Measurements from ENCODE around the gene YES1.

The YES1 gene

GRCh38 chr18:834082-834720 is 22.2 kb upstream of the YES1 start:
- no peak for DNase-seq (ENCODE audit: insufficient read length, low spot score)
- FAIRE-seq, result no peak
- no peak for TF ChIP-seq CTCF (IDR thresholded peaks at IDR 0.05; ENCODE audit: insufficient read depth, missing control alignments)

GRCh38 chr18:833197-833596 is 21.2 kb upstream of the YES1 start:
- DNase-seq (ENCODE audit: insufficient read length, low spot score) (no peak), FAIRE-seq (no peak)
- no peak for TF ChIP-seq CTCF (IDR thresholded peaks at IDR 0.05; ENCODE audit: insufficient read depth, missing control alignments)

GRCh38 chr18:832085-832681 is 20.1 kb upstream of the YES1 start:
- FAIRE-seq (no peak), DNase-seq (ENCODE audit: insufficient read length, low spot score) (no peak)
- no peak for TF ChIP-seq CTCF (IDR thresholded peaks at IDR 0.05; ENCODE audit: insufficient read depth, missing control alignments)

GRCh38 chr18:830315-830901 is 18.4 kb upstream of the YES1 start:
- DNase-seq (ENCODE audit: insufficient read length, low spot score) (no peak), FAIRE-seq (peak; percentile 48)
- TF ChIP-seq CTCF (IDR thresholded peaks at IDR 0.05; ENCODE audit: insufficient read depth, missing control alignments), result no peak

GRCh38 chr18:829432-829831 is 17.4 kb upstream of the YES1 start:
- DNase-seq (ENCODE audit: insufficient read length, low spot score), result no peak
- TF ChIP-seq CTCF (IDR thresholded peaks at IDR 0.05; ENCODE audit: insufficient read depth, missing control alignments), result no peak
- no peak for FAIRE-seq

GRCh38 chr18:827093-827677 is 15.1 kb upstream of the YES1 start:
- DNase-seq (ENCODE audit: insufficient read length, low spot score) (no peak), FAIRE-seq (no peak)
- no peak for TF ChIP-seq CTCF (IDR thresholded peaks at IDR 0.05; ENCODE audit: insufficient read depth, missing control alignments)

Data from D721Med (cell line).